HL-60 (cell line): Measurements from ENCODE around the gene STEAP3.

ENCODE experiments used
- DNase-seq, 2 experiments: peaks; one replicate each; pipeline ENCODE4 v3.0.0-alpha.2; 2010 to 2020; ENCODE audit warnings: low read depth in 1 of 2, low spot score in 1 of 2
- H3K27ac ChIP-seq: fragments of 250-450 bp; sonication (Bioruptor Pico); replicated peaks from 2 replicates; pipeline ENCODE4 v1.5.1; 2020; ENCODE audit warnings: mild to moderate bottlenecking, moderate library complexity
- H3K27me3 ChIP-seq: fragments of 250-450 bp; sonication (Bioruptor Pico); 2 replicates; pipeline ENCODE4 v1.5.1; 2021; ENCODE audit warnings: mild to moderate bottlenecking, moderate library complexity; ENCODE audit not compliant: insufficient read depth, poor library complexity, severe bottlenecking
- H3K4me3 ChIP-seq: replicated peaks from 2 replicates; pipeline ENCODE4 v1.5.1; 2011; ENCODE audit warnings: mild to moderate bottlenecking, control low read depth, low read length; ENCODE audit not compliant: insufficient read depth
- GABPA ChIP-seq: IDR thresholded peaks from 2 replicates; pipeline ENCODE4 v1.6.1; 2012; ENCODE audit warnings: low read depth
- POLR2AphosphoS5 ChIP-seq: IDR thresholded peaks from 2 replicates; pipeline ENCODE4 v1.6.1; 2012; ENCODE audit warnings: low read depth
- SPI1 ChIP-seq: IDR thresholded peaks from 2 replicates; pipeline ENCODE4 v1.6.1; 2012; ENCODE audit warnings: low read depth, mild to moderate bottlenecking, borderline replicate concordance
- TF ChIP-seq, protein P1 (sequence below): IDR thresholded peaks from 2 replicates; pipeline ENCODE4 v1.6.1; 2012; ENCODE audit warnings: low read depth; ENCODE audit not compliant: insufficient replicate concordance
- TF ChIP-seq, protein P2 (sequence below): IDR thresholded peaks from one replicate; pipeline ENCODE4 v1.5.1; 2011; ENCODE audit warnings: low read length, control low read depth, inconsistent platforms; ENCODE audit not compliant: insufficient read depth

The STEAP3 gene

DNA sequence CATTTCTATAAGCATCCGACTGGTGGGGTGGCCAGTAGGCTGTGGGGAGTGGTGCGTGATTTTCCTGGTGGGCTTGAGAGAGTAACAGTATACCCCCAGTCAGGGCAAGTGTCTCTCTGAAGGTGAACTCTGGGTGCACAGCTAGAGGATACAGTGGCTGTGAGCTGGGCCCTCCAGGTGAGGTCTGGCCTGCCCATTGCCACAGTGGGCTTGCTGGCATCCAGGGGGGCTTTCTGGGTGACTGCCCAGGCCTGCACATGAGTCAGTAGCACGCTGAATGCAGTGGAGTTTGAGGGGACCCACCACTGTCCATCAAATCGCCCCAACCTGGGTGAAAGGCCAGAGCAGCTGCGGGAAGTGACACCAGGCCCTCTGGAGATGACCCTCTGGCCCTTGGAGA lies 4.5 kb downstream of the STEAP3 start:
- TF ChIP-seq GABPA, result no peak
- TF ChIP-seq POLR2AphosphoS5, result no peak
- TF ChIP-seq, protein P1, sequence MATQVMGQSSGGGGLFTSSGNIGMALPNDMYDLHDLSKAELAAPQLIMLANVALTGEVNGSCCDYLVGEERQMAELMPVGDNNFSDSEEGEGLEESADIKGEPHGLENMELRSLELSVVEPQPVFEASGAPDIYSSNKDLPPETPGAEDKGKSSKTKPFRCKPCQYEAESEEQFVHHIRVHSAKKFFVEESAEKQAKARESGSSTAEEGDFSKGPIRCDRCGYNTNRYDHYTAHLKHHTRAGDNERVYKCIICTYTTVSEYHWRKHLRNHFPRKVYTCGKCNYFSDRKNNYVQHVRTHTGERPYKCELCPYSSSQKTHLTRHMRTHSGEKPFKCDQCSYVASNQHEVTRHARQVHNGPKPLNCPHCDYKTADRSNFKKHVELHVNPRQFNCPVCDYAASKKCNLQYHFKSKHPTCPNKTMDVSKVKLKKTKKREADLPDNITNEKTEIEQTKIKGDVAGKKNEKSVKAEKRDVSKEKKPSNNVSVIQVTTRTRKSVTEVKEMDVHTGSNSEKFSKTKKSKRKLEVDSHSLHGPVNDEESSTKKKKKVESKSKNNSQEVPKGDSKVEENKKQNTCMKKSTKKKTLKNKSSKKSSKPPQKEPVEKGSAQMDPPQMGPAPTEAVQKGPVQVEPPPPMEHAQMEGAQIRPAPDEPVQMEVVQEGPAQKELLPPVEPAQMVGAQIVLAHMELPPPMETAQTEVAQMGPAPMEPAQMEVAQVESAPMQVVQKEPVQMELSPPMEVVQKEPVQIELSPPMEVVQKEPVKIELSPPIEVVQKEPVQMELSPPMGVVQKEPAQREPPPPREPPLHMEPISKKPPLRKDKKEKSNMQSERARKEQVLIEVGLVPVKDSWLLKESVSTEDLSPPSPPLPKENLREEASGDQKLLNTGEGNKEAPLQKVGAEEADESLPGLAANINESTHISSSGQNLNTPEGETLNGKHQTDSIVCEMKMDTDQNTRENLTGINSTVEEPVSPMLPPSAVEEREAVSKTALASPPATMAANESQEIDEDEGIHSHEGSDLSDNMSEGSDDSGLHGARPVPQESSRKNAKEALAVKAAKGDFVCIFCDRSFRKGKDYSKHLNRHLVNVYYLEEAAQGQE, result no peak
- TF ChIP-seq, protein P2, sequence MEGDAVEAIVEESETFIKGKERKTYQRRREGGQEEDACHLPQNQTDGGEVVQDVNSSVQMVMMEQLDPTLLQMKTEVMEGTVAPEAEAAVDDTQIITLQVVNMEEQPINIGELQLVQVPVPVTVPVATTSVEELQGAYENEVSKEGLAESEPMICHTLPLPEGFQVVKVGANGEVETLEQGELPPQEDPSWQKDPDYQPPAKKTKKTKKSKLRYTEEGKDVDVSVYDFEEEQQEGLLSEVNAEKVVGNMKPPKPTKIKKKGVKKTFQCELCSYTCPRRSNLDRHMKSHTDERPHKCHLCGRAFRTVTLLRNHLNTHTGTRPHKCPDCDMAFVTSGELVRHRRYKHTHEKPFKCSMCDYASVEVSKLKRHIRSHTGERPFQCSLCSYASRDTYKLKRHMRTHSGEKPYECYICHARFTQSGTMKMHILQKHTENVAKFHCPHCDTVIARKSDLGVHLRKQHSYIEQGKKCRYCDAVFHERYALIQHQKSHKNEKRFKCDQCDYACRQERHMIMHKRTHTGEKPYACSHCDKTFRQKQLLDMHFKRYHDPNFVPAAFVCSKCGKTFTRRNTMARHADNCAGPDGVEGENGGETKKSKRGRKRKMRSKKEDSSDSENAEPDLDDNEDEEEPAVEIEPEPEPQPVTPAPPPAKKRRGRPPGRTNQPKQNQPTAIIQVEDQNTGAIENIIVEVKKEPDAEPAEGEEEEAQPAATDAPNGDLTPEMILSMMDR, result no peak
- no peak for TF ChIP-seq SPI1
- H3K27ac ChIP-seq, result no peak overlapping the region
- no peaks in the 10 kb centered on the region for H3K27me3 ChIP-seq
- no peak for DNase-seq
- H3K4me3 ChIP-seq, result no peak overlapping the region

DNA sequence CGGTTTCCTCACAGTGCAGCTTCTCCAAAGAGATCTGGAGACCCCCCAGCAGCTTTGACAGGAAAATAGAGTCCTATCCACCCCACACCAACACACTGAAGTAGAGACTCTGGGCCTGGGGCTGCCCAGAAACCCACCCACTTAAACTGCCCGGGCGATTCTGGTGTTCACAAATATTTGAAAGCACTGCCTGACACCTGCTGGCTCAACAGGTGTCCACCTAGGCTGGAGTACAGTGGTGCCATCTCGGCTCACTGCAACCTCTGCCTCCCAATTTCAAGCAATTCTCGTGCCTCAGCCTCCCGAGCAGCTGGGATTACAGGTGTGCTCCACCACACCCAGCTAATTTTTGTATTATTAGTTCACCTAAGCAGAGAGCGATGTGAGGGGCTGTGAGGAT lies 5.3 kb downstream of the STEAP3 start:
- DNase-seq, result no peak
- no peak overlapping the region for H3K4me3 ChIP-seq
- no peaks in the 10 kb centered on the region for H3K27me3 ChIP-seq
- no peak overlapping the region for H3K27ac ChIP-seq
- TF ChIP-seq, protein P1, result no peak
- TF ChIP-seq POLR2AphosphoS5 (no peak), SPI1 (no peak), GABPA (no peak)
- TF ChIP-seq, protein P2, result no peak

DNA sequence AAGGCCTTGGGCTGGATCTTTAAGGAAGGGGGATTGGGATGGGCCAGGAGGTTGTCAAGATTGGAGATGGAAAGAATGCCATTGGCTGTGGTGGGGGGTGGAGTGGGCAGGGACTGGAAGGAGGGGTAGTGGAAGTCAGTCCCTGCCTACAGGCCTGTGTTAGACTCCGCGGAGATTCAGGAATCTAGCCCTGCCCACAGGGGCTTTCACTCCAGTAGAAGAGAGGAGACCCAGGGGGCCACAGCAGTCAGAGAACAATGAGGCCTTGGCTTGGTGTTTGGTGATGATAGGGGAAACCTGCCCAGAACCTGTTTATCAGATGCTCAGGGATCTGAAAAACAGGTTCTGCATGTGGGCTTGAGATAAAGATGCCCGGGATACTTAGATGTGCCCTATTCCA lies 6.1 kb downstream of the STEAP3 start:
- no peak for DNase-seq
- TF ChIP-seq, protein P2, result no peak
- TF ChIP-seq GABPA (no peak), SPI1 (no peak), POLR2AphosphoS5 (no peak)
- TF ChIP-seq, protein P1, result no peak
- H3K27me3 ChIP-seq, result no peaks in the 10 kb centered on the region
- no peak overlapping the region for H3K27ac ChIP-seq
- H3K4me3 ChIP-seq, result no peak overlapping the region
